ENCODE results near the gene HOMEZ.

The HOMEZ gene

GRCh38 chr14:23307687-23308644 lies 22.0 kb upstream of the HOMEZ start:
- no peak for DNase-seq (ENCODE audit: low spot score)

GRCh38 chr14:23307146-23307530 lies 21.2 kb upstream of the HOMEZ start:
- DNase-seq (ENCODE audit: low spot score), result no peak

- DNase-seq (ENCODE audit: low spot score), result peak; percentile 73
These were observed 20.6 kb upstream of the HOMEZ start, which contains the start of gene BCL2L2 for GRCh38 chr14:23306412-23307145. Gene BCL2L2, plus strand, starts transcription at chr14:23306833. Its CDS starts 935 bp downstream, at chr14:23307768.

GRCh38 chr14:23302290-23303225 lies 16.6 kb upstream of the HOMEZ start, which contains the start of gene PPP1R3E:
Gene PPP1R3E, minus strand, starts transcription at chr14:23302859. Its CDS starts 283 bp downstream, at chr14:23302576.
- DNase-seq (ENCODE audit: low spot score), result peak; percentile 67

GRCh38 chr14:23301969-23302289 lies 16.0 kb upstream of the HOMEZ start:
- DNase-seq (ENCODE audit: low spot score), result no peak

- DNase-seq (ENCODE audit: low spot score), result peak; percentile 98
These were observed 15.5 kb upstream of the HOMEZ start for GRCh38 chr14:23301288-23301968.

- peak; percentile 73 for DNase-seq (ENCODE audit: low spot score)
These were observed 14.8 kb upstream of the HOMEZ start for GRCh38 chr14:23300687-23301223.

GRCh38 chr14:23299986-23300686 lies 14.2 kb upstream of the HOMEZ start:
- no peak for DNase-seq (ENCODE audit: low spot score)

GRCh38 chr14:23299211-23299957 lies 13.5 kb upstream of the HOMEZ start:
- peak; percentile 80 for DNase-seq (ENCODE audit: low spot score)

- DNase-seq (ENCODE audit: low spot score), result no peak
These were observed 11.8 kb upstream of the HOMEZ start for GRCh38 chr14:23297611-23298277.

GRCh38 chr14:23297096-23297495 lies 11.2 kb upstream of the HOMEZ start:
- DNase-seq (ENCODE audit: low spot score), result no peak

- DNase-seq (ENCODE audit: low spot score), result no peak
These were observed 10.3 kb upstream of the HOMEZ start for GRCh38 chr14:23296012-23296777.

GRCh38 chr14:23294734-23295561 lies 9.0 kb upstream of the HOMEZ start:
- peak; percentile 86 for DNase-seq (ENCODE audit: low spot score)

GRCh38 chr14:23286902-23287479 lies 1.1 kb upstream of the HOMEZ start:
- DNase-seq (ENCODE audit: low spot score), result no peak

GRCh38 chr14:23285530-23286019 lies 357 bp downstream of the HOMEZ start:
- peak; percentile 59 for DNase-seq (ENCODE audit: low spot score)

- DNase-seq (ENCODE audit: low spot score), result peak; percentile 34
These were observed 1.0 kb downstream of the HOMEZ start for GRCh38 chr14:23284654-23285529.
